HG03558 (cell line): ENCODE measurements around the gene PHLDB1.

ENCODE experiments used
- ATAC-seq: cut with Tn5 transposase; IDR thresholded peaks from one replicate; pipeline ENCODE4 v1.9.1; 2021; ENCODE audit warnings: moderate number of reproducible peaks; ENCODE audit not compliant: unreplicated experiment; ENCODE audit errors: extremely low read depth

The PHLDB1 gene

DNA sequence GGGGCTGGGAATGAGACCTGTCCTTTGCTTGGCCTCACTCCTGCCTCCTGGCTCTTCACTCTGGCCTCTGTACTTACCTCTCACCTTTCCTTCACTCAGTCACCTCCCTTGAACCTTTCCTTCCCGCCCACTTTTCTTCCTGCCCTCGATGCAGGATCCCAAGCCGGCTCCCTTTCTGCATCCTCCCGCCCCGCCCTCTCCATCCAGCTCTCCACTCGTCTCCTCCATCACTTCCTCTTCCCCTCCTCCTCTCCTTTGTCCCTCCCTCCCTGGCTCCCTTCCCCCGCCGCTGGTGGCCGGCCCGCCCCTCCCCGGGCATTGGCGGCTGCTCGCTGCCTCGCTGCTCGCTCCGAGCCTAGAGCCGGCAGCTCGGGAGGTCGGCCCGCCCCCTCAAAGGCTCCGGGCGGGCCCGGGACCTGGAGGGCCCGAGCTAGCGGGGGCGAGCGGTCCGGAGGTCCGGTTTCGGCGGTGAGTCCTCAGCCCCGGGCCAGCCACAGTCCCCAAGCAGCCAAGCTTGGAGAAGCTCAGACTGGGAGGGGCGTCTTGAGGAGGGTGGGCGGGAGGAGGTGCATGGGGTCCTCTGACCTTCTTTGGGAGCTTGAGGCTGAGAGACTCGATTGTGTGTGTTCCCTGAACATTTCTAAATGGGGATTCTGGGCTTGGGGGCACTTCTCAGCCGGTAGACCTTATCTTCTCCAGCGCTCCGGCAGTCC lies 13.8 kb downstream of the PHLDB1 start:
- no peak for ATAC-seq

DNA sequence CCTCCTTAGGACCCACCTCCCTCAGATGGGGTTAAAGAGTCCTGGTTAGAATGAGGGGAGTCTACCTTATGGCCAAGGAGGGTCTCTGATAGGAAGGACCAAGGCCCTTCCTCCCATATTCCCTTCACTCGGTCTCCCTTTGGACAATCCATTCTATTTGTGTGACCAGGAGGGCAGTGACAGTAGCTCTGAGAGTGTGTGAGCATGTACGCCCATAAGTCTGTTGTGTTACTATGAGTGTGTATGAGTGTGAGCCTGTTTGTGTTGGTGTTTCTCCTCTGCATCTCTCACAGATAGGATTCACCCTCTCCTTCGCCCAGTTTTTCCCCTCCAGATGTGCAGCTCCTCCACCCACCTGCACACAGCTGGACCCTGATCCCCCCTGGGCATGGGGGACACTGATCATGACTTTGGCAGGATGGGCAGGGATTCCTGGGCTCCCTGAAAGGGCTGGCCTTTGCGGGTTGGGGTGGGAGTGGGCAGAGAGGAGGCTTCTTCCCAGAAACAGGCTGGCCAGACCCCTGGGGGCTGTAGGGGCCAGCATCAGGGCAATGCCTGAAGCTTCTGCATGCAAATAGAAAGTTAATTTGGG lies 14.5 kb downstream of the PHLDB1 start:
- ATAC-seq = no peak

DNA sequence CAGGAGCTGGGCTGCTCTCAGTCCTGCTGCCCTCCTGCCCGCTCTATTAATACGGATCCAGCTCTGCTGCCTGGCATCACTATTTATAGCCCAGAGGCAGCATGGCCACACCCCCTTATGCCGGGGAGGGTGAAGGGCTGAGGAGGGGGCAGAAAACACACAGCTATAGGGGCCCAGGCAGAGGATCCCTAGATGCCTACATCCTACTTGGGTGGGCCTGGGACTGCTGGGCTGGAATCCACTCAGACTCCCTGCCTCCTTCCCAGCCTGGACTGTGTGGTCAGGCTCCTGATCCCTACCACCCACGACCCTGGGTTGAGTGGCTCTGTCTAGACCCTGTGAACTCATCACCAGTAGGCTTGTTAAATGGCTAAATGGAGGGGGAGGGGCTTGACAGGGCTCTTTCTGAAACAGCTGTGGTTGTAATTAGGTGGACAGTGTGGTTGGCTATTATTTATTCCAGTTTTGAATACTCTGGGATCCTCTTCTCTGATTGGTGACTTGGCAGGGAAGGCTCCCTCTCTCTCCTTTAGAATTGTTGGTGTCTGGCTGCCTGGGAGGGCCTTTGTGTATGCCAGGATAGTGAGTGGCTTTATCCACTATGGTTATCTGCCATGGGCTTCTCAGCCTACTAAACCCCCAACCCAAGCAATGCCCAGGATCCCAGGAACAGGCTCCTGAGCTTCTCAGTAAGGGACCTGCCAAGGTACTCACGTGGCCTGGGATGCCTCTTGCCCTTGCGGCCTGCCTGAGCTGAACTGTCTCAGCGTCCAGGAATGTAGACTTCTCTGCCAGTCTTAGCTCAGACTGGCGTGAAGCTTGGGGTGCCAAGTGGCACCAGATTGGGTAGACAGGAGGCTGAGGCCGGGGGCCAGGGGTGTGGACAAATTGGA lies 15.2 kb downstream of the PHLDB1 start:
- ATAC-seq = no peak

- no peak for ATAC-seq
Observed at GRCh38 chr11:118623269-118623655, 15.8 kb downstream of the PHLDB1 start.

DNA sequence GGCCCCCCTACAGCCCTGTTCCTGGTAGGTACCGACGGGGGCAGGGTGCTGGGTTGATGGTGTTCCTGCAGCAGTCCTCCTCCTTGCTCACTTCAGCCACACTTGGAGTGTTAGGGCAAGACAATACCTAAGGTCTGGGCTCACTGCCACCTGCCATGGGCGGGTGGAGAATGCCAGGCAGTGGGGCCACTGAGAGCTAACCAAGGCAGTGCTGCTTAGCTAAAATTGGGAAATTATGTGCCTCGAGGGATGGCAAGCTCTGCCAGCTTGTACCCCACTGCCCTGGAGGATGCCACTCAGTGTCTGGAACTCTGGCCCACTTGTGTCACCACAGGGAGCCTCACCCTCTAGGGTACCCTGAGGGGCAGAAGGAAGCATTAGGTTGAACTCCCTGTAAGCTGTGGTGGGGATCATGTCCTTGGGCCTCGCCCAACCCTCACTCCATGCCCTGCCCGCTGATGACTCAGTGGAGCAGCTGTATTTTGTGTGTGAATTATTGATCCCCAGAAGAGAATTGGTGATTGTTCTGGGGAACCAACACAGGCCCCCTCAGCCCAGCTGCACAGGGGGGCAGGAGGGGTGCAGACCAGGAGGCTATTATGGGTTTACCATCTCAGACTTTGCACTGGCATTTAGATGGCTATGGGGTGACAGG lies 17.7 kb downstream of the PHLDB1 start:
- no peak for ATAC-seq

DNA sequence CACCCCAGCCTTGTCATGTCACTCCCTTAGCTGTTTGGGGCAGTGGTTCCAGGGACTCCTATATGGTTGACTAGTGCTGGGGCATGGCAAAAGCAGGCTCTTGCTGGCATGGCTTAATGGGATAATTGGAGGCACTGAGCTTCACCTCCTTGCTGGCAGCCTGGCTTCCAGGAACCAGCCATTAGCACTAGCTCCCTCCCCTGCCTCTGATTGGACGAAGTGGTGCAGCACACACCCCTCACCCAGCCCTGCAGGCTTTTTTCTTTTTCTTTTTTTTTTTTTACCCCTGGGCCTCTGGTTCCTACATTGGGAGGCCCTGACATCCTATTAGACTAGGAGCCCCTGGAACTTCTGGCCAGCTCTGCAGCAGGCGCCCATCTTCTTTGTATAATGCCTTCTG lies 18.6 kb downstream of the PHLDB1 start:
- no peak for ATAC-seq

GRCh38 chr11:118627566-118627965 lies 20.2 kb downstream of the PHLDB1 start:
- no peak for ATAC-seq

- ATAC-seq = no peak
Observed at GRCh38 chr11:118628031-118628430, 20.6 kb downstream of the PHLDB1 start.

GRCh38 chr11:118628432-118628831 lies 21.0 kb downstream of the PHLDB1 start:
- no peak for ATAC-seq

GRCh38 chr11:118628861-118629549 lies 21.6 kb downstream of the PHLDB1 start:
- no peak for ATAC-seq

- ATAC-seq = no peak
Observed at GRCh38 chr11:118629761-118630661, 22.6 kb downstream of the PHLDB1 start.

DNA sequence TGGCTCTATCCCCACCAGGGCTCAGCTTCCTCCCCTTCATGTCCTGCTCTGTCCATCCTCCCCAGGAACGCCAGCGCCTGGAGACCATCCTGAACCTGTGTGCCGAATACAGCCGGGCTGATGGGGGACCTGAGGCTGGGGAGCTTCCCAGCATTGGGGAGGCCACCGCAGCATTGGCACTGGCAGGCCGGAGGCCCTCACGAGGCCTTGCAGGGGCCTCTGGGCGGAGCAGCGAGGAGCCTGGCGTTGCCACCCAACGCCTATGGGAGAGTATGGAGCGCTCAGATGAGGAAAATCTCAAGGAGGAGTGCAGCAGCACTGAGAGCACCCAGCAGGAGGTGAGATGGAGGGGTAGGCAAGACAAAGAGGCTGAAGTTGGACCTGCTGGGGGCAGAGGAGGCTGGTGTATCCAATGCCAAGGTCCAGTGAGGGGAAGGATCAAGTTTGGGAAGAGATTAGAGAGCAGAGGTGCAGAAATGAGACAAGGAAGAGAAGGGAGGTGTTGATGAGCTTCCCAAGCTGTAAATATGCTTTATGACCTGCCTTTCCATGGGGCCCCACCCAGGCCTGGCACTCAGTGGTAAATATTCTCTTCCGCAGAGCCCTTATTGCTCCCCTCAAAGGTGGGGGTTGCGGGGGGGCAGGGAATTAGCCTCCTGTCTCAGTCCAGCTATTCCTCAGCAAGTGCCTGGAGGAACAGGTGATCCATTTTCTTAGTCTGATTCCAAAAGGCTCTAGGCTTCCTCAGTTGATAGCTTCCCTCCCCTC lies 23.9 kb downstream of the PHLDB1 start:
- ATAC-seq = no peak

- ATAC-seq = no peak
Observed at GRCh38 chr11:118632577-118633318, 25.3 kb downstream of the PHLDB1 start.

- ATAC-seq = no peak
Observed at GRCh38 chr11:118633319-118633690, 25.9 kb downstream of the PHLDB1 start.

DNA sequence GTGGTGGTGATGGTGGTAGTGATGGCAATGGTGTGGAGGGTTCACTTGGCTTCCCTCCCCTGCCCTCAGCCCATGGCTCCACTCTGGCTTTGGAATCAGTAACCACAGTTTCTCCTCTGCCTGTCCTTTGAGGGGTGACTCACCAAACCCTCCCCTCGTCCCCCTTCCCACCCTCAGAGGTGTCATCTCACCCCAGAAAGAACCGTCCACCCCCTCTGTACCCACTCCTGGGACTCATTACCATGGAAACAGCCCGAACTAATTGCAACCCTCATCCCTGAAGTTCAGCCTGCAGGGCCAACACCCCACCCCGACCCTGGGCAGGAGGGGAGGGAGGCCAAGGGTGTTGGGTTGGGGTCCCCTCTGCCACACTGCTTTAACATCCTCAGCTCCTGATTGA lies 26.6 kb downstream of the PHLDB1 start:
- no peak for ATAC-seq

DNA sequence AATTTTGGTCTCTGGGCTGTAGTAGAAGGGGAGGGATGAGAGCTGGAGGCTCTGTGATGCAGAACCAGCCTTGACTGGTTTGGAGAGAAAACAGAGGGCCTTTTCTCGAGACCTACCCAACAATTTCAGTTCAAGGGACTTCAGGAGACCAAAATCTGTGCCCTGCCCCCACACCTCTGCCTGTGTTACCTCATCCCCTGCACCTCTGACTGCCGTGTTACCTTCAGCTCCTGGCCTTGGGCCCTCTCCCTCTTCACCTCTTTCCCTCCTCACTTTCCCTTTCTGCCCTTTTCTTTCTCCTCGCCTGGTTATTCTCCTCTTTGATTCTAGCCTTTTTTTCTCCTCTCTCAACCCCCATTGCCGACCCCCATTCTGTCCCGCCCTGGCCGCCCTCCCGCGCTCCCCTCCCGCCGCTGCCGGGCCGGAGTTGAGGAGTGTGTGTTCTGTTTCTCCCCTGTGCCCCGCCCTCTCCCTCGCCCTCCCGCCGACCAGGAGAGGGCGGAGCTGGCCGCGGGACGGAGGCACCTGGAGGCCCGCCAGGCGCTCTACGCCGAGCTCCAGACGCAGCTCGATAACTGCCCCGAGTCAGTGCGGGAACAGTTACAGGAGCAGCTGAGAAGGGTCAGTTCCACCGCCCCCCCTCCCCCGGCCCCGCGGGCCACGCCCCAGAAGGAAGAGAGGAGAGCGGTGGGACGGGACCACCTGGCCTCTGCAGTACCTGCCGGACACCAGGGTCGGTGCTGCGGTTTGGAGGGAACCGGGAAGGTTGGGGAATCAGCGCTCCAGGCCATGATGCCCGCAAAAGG lies 27.2 kb downstream of the PHLDB1 start:
- no peak for ATAC-seq

DNA sequence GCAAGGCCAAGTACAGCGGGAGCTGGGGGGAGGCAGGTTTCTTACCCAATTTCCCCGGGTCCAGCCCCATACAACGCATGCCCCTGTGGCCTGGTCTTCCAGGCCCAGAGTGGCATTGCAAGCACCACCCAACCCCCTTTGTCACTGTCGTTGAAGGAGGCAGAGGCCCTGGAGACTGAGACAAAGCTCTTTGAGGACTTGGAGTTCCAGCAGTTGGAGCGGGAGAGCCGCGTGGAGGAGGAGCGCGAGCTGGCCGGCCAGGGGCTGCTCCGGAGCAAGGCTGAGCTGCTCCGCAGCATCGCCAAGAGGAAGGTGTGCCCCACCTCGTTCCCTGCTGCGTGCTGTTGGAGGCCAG lies 27.8 kb downstream of the PHLDB1 start:
- ATAC-seq = no peak
